WI38 (cell line): ENCODE data around the gene UXS1.
A peak's percentile ranks its signal among the peaks of the same experiment; 100 is the strongest.

Source experiments
- H3K4me3 ChIP-seq: 2 replicates; pipeline ENCODE4 v1.5.1; 2011; ENCODE audit warnings: low read depth, mild to moderate bottlenecking, control low read depth, low read length
- CTCF ChIP-seq: IDR thresholded peaks from 2 replicates; pipeline ENCODE4 v1.5.1; 2012; ENCODE audit warnings: low read depth, mild to moderate bottlenecking, control low read depth, low read length

Gene UXS1

GRCh38 chr2:106085181-106085940 lies 108.7 kb downstream of the UXS1 start:
- peak; percentile 33; the same call in 1 of the 2 replicates for TF ChIP-seq CTCF
- no peak overlapping the region for H3K4me3 ChIP-seq

- TF ChIP-seq CTCF, result no peak
- H3K4me3 ChIP-seq, result no peak overlapping the region
These were observed 113.1 kb downstream of the UXS1 start for GRCh38 chr2:106080959-106081358.

- H3K4me3 ChIP-seq, result no peak overlapping the region
- no peak for TF ChIP-seq CTCF
These were observed 116.0 kb downstream of the UXS1 start for GRCh38 chr2:106078096-106078495.

GRCh38 chr2:106076941-106077340 lies 117.2 kb downstream of the UXS1 start:
- TF ChIP-seq CTCF, result no peak
- H3K4me3 ChIP-seq, result no peak overlapping the region

GRCh38 chr2:106075048-106075447 lies 119.1 kb downstream of the UXS1 start:
- no peak overlapping the region for H3K4me3 ChIP-seq
- TF ChIP-seq CTCF, result no peak

- no peak overlapping the region for H3K4me3 ChIP-seq
These were observed 120.3 kb downstream of the UXS1 start for GRCh38 chr2:106073678-106074406.

More at GRCh38 chr2:106073678-106074406, 120.3 kb downstream of the UXS1 start:
- TF ChIP-seq CTCF, result no peak
